Thyroid gland (tissue), 4 donors: ENCODE results near the gene GET4. TPM values are rescaled to one million over a fixed set of nuclear protein-coding genes. Genes with fewer than 3 reads are reported as not detected.

Source experiments
- DNase-seq, 2 donors: peaks; one replicate each; pipeline ENCODE4 v3.0.0-alpha.2; 2019
- H3K27ac ChIP-seq, 3 donors: fragments of 200-600 bp; sonication (generic); 1 replicate in 2 of 3; 2 replicates in 1 of 3; pipeline ENCODE4 v1.5.1; 2016 to 2019; ENCODE audit warnings: mild to moderate bottlenecking in 1 of 3, moderate library complexity in 1 of 3
- H3K27me3 ChIP-seq: fragments of 200-600 bp; sonication (generic); one replicate; pipeline ENCODE4 v1.5.1; 2019
- H3K36me3 ChIP-seq, 2 donors: fragments of 200-600 bp; sonication (generic); one replicate each; pipeline ENCODE4 v1.5.1; 2016 to 2019
- H3K4me1 ChIP-seq, 2 donors: fragments of 200-600 bp; sonication (generic); one replicate each; pipeline ENCODE4 v1.5.1; 2017 to 2019
- H3K4me3 ChIP-seq, 3 donors: fragments of 200-600 bp; sonication (generic); replicated peaks in 1 of 3; 1 replicate in 2 of 3; 2 replicates in 1 of 3; pipeline ENCODE4 v1.5.1; 2016; ENCODE audit warnings: mild to moderate bottlenecking in 1 of 3
- H3K9me3 ChIP-seq: fragments of 200-600 bp; sonication (generic); one replicate; pipeline ENCODE4 v1.5.1; 2017
- POLR2A ChIP-seq, 2 donors: fragments of 450-650 bp; IDR thresholded peaks; one replicate each; pipeline ENCODE4 v1.6.1; 2017; ENCODE audit warnings: antibody characterized with exemption in 2 of 2, mild to moderate bottlenecking in 2 of 2, moderate library complexity in 1 of 2
- WGBS, 2 donors: methylation state at CpG; one replicate each; pipeline ENCODE4 v1.1.5; 2017; 5-methylcytosine and 5-hydroxymethylcytosine counted together
- intact Hi-C: fragments of 100-400 bp; cut with DNase I; formaldehyde crosslinking; loops from one replicate; pipeline ENCODE4 v1.15.1; 2023
- total RNA-seq, 4 donors: library from RNA; depleted of rRNA; stranded (reverse); fragments of >200 nt; gene quantifications; one replicate each; pipeline ENCODE4 v1.2.3, GENCODE V29; 2016
- TF ChIP-seq, protein P1 (sequence below), 6 experiments: fragments of 200-600 bp in 3 of 6; fragments of 450-650 bp in 3 of 6; sonication (generic) in 3 of 6; IDR thresholded peaks; one replicate each; pipeline ENCODE4 v1.5.1; 2016 to 2019; ENCODE audit warnings: antibody characterized with exemption in 6 of 6, mild to moderate bottlenecking in 2 of 6, inconsistent platforms in 1 of 6, moderate library complexity in 1 of 6

The GET4 gene
- total RNA-seq, 4 donors from 2014 or later, result 29.2 to 38.7 (median 34.3) TPM

DNA sequence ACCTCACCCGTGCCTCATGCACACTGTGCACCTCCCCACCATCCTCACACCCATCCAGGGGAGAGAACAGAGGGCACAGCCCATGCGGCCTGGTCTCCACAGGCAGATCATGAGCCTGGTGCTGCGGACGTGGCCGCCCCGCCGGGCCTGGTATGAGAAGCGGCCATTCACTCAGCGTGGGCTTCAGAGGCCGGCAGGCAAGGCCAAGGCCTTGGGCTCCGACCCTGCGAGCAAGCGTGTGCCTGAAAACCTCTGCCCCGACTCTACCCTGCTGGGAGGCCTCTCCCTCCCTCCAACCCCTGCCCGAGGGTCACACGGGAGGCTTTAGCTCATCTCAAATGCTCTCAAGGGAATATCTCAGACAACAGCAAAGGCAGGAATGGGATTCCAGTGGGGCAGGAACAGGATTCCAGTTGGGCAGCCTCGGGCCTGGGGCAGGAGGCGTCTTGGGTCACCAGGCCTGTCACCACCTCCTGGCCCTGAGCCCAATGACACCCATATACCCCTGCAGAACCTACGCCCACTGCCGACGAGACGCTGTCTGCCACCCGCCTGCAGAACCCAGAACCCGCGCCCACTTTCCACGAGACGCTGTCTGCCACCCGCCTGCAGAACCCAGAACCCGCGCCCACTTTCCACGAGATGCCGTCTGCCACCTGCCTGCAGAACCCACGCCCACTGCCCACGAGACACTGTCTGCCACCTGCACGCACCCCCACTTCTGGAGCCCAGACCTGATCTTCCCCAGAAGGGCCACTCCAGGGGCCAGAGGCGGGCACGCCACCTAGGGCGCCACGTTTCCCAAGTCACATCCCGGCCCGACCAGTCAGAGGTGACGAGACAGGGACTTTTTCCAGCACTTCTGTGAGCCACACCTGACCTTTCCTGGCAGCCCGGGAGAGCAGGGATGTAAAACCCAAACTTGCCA lies 39.2 kb downstream of the GET4 start:
- Histone ChIP-seq H3K27ac (no peak overlapping the region), H3K4me3 (no peak overlapping the region), H3K9me3 (no peaks in the 10 kb centered on the region), H3K4me1 (peaks cover 8 to 26% of the 10 kb centered on the region in 2 donors), H3K27me3 (no peaks in the 10 kb centered on the region), H3K36me3 (no peaks in the 10 kb centered on the region)
- no peak for DNase-seq
- no peak for TF ChIP-seq POLR2A (IDR thresholded peaks at IDR 0.05)
- TF ChIP-seq, protein P1, sequence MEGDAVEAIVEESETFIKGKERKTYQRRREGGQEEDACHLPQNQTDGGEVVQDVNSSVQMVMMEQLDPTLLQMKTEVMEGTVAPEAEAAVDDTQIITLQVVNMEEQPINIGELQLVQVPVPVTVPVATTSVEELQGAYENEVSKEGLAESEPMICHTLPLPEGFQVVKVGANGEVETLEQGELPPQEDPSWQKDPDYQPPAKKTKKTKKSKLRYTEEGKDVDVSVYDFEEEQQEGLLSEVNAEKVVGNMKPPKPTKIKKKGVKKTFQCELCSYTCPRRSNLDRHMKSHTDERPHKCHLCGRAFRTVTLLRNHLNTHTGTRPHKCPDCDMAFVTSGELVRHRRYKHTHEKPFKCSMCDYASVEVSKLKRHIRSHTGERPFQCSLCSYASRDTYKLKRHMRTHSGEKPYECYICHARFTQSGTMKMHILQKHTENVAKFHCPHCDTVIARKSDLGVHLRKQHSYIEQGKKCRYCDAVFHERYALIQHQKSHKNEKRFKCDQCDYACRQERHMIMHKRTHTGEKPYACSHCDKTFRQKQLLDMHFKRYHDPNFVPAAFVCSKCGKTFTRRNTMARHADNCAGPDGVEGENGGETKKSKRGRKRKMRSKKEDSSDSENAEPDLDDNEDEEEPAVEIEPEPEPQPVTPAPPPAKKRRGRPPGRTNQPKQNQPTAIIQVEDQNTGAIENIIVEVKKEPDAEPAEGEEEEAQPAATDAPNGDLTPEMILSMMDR (IDR thresholded peaks at IDR 0.05), result no peak
- WGBS, 2 donors, result 89 to 94% methylated on average over 28 to 33 of the region's 43 CpGs
- intact Hi-C loops, result no loop called here

- no peaks in the 10 kb centered on the region for H3K27me3 ChIP-seq
- no peak for TF ChIP-seq POLR2A (IDR thresholded peaks at IDR 0.05)
- TF ChIP-seq, protein P1 (IDR thresholded peaks at IDR 0.05), result no peak
- peak; percentile 74 to 79 for DNase-seq
- peaks cover 8 to 26% of the 10 kb centered on the region in 2 donors for H3K4me1 ChIP-seq
- H3K4me3 ChIP-seq, result no peak overlapping the region
- intact Hi-C loops, result no loop called here
- no peak overlapping the region for H3K27ac ChIP-seq
- WGBS, 2 donors, result 20 to 29% methylated on average over 10 to 12 of the region's 17 CpGs
- H3K9me3 ChIP-seq, result no peaks in the 10 kb centered on the region
- no peaks in the 10 kb centered on the region for H3K36me3 ChIP-seq
Measured at GRCh38 chr7:916291-916941, 40.1 kb downstream of the GET4 start.

- Histone ChIP-seq H3K4me1 (peaks cover 8 to 26% of the 10 kb centered on the region in 2 donors), H3K27me3 (no peaks in the 10 kb centered on the region), H3K9me3 (no peaks in the 10 kb centered on the region), H3K4me3 (no peak overlapping the region), H3K36me3 (no peaks in the 10 kb centered on the region), H3K27ac (no peak overlapping the region)
- intact Hi-C loops, result no loop called here
- DNase-seq, result peak; percentile 30 to 37
- WGBS, 2 donors, result 76 to 84% methylated on average over 25 to 27 of the region's 33 CpGs
- TF ChIP-seq, protein P1 (IDR thresholded peaks at IDR 0.05), result no peak
- no peak for TF ChIP-seq POLR2A (IDR thresholded peaks at IDR 0.05)
Measured at GRCh38 chr7:917255-918117, 41.1 kb downstream of the GET4 start.

DNA sequence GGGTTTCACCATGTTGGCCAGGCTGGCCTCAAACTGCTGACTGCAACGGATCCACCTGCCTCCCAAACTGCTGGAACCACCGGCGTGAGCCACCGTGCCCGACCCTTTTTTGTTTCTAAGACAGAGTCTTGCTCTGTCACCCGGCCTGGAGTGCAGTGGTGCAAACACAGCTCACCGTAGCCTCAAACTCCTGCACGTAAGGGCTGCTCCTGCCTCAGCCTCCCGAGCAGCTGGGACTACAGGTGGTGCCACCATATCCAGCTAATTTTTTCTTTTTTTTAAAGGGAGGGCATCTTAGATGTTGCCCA lies 41.7 kb downstream of the GET4 start:
- Histone ChIP-seq H3K4me1 (peaks cover 8 to 26% of the 10 kb centered on the region in 2 donors), H3K27ac (no peak overlapping the region), H3K9me3 (no peaks in the 10 kb centered on the region), H3K36me3 (no peaks in the 10 kb centered on the region), H3K4me3 (no peak overlapping the region), H3K27me3 (no peaks in the 10 kb centered on the region)
- intact Hi-C loops, result no loop called here
- 86 to 99% methylated on average over 8 to 9 of the region's 9 CpGs for WGBS, 2 donors
- DNase-seq, result no peak
- TF ChIP-seq, protein P1 (IDR thresholded peaks at IDR 0.05), result no peak
- TF ChIP-seq POLR2A (IDR thresholded peaks at IDR 0.05), result no peak
